ENCODE measurements around the gene MBNL2.

Gene MBNL2

GRCh38 chr13:97286317-97287046 is 64.3 kb downstream of the MBNL2 start:
- no peak for DNase-seq (ENCODE audit: low spot score in 2 of 2)
- no peak for ATAC-seq (ENCODE audit: low read depth)
- H3K27me3 Mint-ChIP-seq: no peaks in the 10 kb centered on the region
- H3K27ac Mint-ChIP-seq: no peak overlapping the region
- H3K9me3 Mint-ChIP-seq: no peaks in the 10 kb centered on the region
- no peak overlapping the region for H3K4me3 Mint-ChIP-seq
- H3K4me1 Mint-ChIP-seq: peaks cover 32% of the 10 kb centered on the region
- H3K36me3 Mint-ChIP-seq: peaks cover 23% of the 10 kb centered on the region

- peaks cover 32% of the 10 kb centered on the region for H3K4me1 Mint-ChIP-seq
- H3K27me3 Mint-ChIP-seq: no peaks in the 10 kb centered on the region
- H3K27ac Mint-ChIP-seq: no peak overlapping the region
- peaks cover 23% of the 10 kb centered on the region for H3K36me3 Mint-ChIP-seq
- H3K9me3 Mint-ChIP-seq: no peaks in the 10 kb centered on the region
- DNase-seq (ENCODE audit: low spot score in 2 of 2): no peak
- no peak for ATAC-seq (ENCODE audit: low read depth)
- H3K4me3 Mint-ChIP-seq: no peak overlapping the region
These were observed 64.9 kb downstream of the MBNL2 start for GRCh38 chr13:97287047-97287383.

- H3K4me1 Mint-ChIP-seq: peaks cover 23% of the 10 kb centered on the region
- no peak overlapping the region for H3K27ac Mint-ChIP-seq
- H3K4me3 Mint-ChIP-seq: no peak overlapping the region
- DNase-seq (ENCODE audit: low spot score in 2 of 2) (no peak), ATAC-seq (ENCODE audit: low read depth) (no peak)
- H3K36me3 Mint-ChIP-seq: peaks cover 18% of the 10 kb centered on the region
- H3K27me3 Mint-ChIP-seq: no peaks in the 10 kb centered on the region
- H3K9me3 Mint-ChIP-seq: no peaks in the 10 kb centered on the region
These were observed 66.4 kb downstream of the MBNL2 start for GRCh38 chr13:97288486-97288900.

GRCh38 chr13:97289514-97290298 is 67.6 kb downstream of the MBNL2 start:
- Mint-ChIP-seq H3K9me3 (no peaks in the 10 kb centered on the region), H3K4me3 (no peak overlapping the region)

GRCh38 chr13:97295283-97296182 is 73.4 kb downstream of the MBNL2 start:
- H3K27me3 Mint-ChIP-seq: no peaks in the 10 kb centered on the region
- H3K9me3 Mint-ChIP-seq: no peaks in the 10 kb centered on the region
- no peak overlapping the region for H3K4me3 Mint-ChIP-seq
- H3K27ac Mint-ChIP-seq: peak overlapping the region; percentile 55
- DNase-seq (ENCODE audit: low spot score in 2 of 2) (no peak), ATAC-seq (ENCODE audit: low read depth) (no peak)
- peaks cover 38% of the 10 kb centered on the region for H3K4me1 Mint-ChIP-seq
- H3K36me3 Mint-ChIP-seq: peaks cover 22% of the 10 kb centered on the region

More at GRCh38 chr13:97289514-97290298, 67.6 kb downstream of the MBNL2 start:
- DNase-seq (ENCODE audit: low spot score in 2 of 2) (no peak), ATAC-seq (ENCODE audit: low read depth) (no peak)
- Mint-ChIP-seq H3K4me1 (peaks cover 23% of the 10 kb centered on the region), H3K36me3 (peaks cover 18% of the 10 kb centered on the region), H3K27ac (no peak overlapping the region), H3K27me3 (no peaks in the 10 kb centered on the region)

GRCh38 chr13:97296740-97297139 is 74.6 kb downstream of the MBNL2 start:
- Mint-ChIP-seq H3K9me3 (no peaks in the 10 kb centered on the region), H3K27me3 (no peaks in the 10 kb centered on the region), H3K36me3 (peaks cover 17% of the 10 kb centered on the region), H3K4me3 (no peak overlapping the region), H3K27ac (no peak overlapping the region), H3K4me1 (peaks cover 34% of the 10 kb centered on the region)
- no peak for ATAC-seq (ENCODE audit: low read depth)
- DNase-seq (ENCODE audit: low spot score in 2 of 2): no peak

- Mint-ChIP-seq H3K4me1 (peaks cover 34% of the 10 kb centered on the region), H3K27me3 (no peaks in the 10 kb centered on the region), H3K36me3 (peaks cover 16% of the 10 kb centered on the region), H3K9me3 (no peaks in the 10 kb centered on the region), H3K4me3 (no peak overlapping the region), H3K27ac (peak overlapping the region; percentile 56)
- no peak for ATAC-seq (ENCODE audit: low read depth)
- no peak for DNase-seq (ENCODE audit: low spot score in 2 of 2)
These were observed 76.7 kb downstream of the MBNL2 start for GRCh38 chr13:97298816-97299215.

GRCh38 chr13:97300871-97301270 is 78.7 kb downstream of the MBNL2 start:
- Mint-ChIP-seq H3K27ac (no peak overlapping the region), H3K4me3 (no peak overlapping the region), H3K27me3 (no peaks in the 10 kb centered on the region), H3K9me3 (no peaks in the 10 kb centered on the region), H3K4me1 (peaks cover 24% of the 10 kb centered on the region), H3K36me3 (peaks cover 12% of the 10 kb centered on the region)
- DNase-seq (ENCODE audit: low spot score in 2 of 2) (no peak), ATAC-seq (ENCODE audit: low read depth) (no peak)

GRCh38 chr13:97301382-97302095 is 79.4 kb downstream of the MBNL2 start:
- H3K36me3 Mint-ChIP-seq: peaks cover 16% of the 10 kb centered on the region
- no peak overlapping the region for H3K4me3 Mint-ChIP-seq
- H3K9me3 Mint-ChIP-seq: no peaks in the 10 kb centered on the region
- ATAC-seq (ENCODE audit: low read depth): no peak
- H3K4me1 Mint-ChIP-seq: peaks cover 27% of the 10 kb centered on the region
- no peaks in the 10 kb centered on the region for H3K27me3 Mint-ChIP-seq
- no peak overlapping the region for H3K27ac Mint-ChIP-seq
- no peak for DNase-seq (ENCODE audit: low spot score in 2 of 2)

- Mint-ChIP-seq H3K27me3 (no peaks in the 10 kb centered on the region), H3K27ac (no peak overlapping the region), H3K9me3 (no peaks in the 10 kb centered on the region), H3K4me3 (no peak overlapping the region), H3K4me1 (peaks cover 21% of the 10 kb centered on the region), H3K36me3 (peaks cover 8% of the 10 kb centered on the region)
- ATAC-seq (ENCODE audit: low read depth) (no peak), DNase-seq (ENCODE audit: low spot score in 2 of 2) (no peak)
These were observed 80.5 kb downstream of the MBNL2 start for GRCh38 chr13:97302611-97303010.

GRCh38 chr13:97306106-97306505 is 84.0 kb downstream of the MBNL2 start:
- peaks cover 9% of the 10 kb centered on the region for H3K4me1 Mint-ChIP-seq
- no peak overlapping the region for H3K4me3 Mint-ChIP-seq
- DNase-seq (ENCODE audit: low spot score in 2 of 2) (no peak), ATAC-seq (ENCODE audit: low read depth) (no peak)
- peak overlapping the region; percentile 2 for H3K27ac Mint-ChIP-seq
- H3K27me3 Mint-ChIP-seq: no peaks in the 10 kb centered on the region
- peaks cover 17% of the 10 kb centered on the region for H3K36me3 Mint-ChIP-seq
- H3K9me3 Mint-ChIP-seq: no peaks in the 10 kb centered on the region

- ATAC-seq (ENCODE audit: low read depth) (no peak), DNase-seq (ENCODE audit: low spot score in 2 of 2) (no peak)
- Mint-ChIP-seq H3K27ac (peak overlapping the region; percentile 2), H3K9me3 (no peaks in the 10 kb centered on the region), H3K4me3 (no peak overlapping the region), H3K4me1 (peaks cover 9% of the 10 kb centered on the region), H3K27me3 (no peaks in the 10 kb centered on the region), H3K36me3 (peaks cover 17% of the 10 kb centered on the region)
These were observed 84.5 kb downstream of the MBNL2 start for GRCh38 chr13:97306645-97307044.

- H3K4me3 Mint-ChIP-seq: no peak overlapping the region
These were observed 85.2 kb downstream of the MBNL2 start for GRCh38 chr13:97307118-97307881.

More at GRCh38 chr13:97307118-97307881, 85.2 kb downstream of the MBNL2 start:
- DNase-seq (ENCODE audit: low spot score in 2 of 2) (no peak), ATAC-seq (ENCODE audit: low read depth) (no peak)
- Mint-ChIP-seq H3K27ac (no peak overlapping the region), H3K4me1 (peaks cover 11% of the 10 kb centered on the region), H3K27me3 (no peaks in the 10 kb centered on the region), H3K9me3 (no peaks in the 10 kb centered on the region), H3K36me3 (peaks cover 19% of the 10 kb centered on the region)

All from memory B cell (primary cell).